Measurements from ENCODE around the gene CADPS. TPM values are rescaled to one million over a fixed set of nuclear protein-coding genes. Genes with fewer than 3 reads are reported as not detected.

The CADPS gene
- total RNA-seq, 1 experiment from 2014 or later: not detected

GRCh38 chr3:62368705-62369475 lies 506.3 kb downstream of the CADPS start:
- Histone ChIP-seq H3K4me3 (ENCODE audit: low read length) (no peak overlapping the region), H3K4me2 (ENCODE audit: low read length) (no peak overlapping the region), H3K4me1 (ENCODE audit: insufficient read depth, low read length) (no peaks in the 10 kb centered on the region), H3K27ac (ENCODE audit: low read length) (no peak overlapping the region), H3K9ac (ENCODE audit: low read length) (no peak overlapping the region), H2AFZ (ENCODE audit: low read length) (no peak overlapping the region), H4K20me1 (ENCODE audit: low read length) (no peaks in the 10 kb centered on the region), H3K9me2 (replicated peaks; ENCODE audit: low read length) (no peaks in the 10 kb centered on the region), H3K27me3 (ENCODE audit: low read length) (peaks cover 4% of the 10 kb centered on the region), H3K79me2 (ENCODE audit: low read length) (no peaks in the 10 kb centered on the region), H3K9me3 (ENCODE audit: low read length) (no peaks in the 10 kb centered on the region), H3F3A (ENCODE audit: low read length, unreplicated experiment) (no peaks in the 10 kb centered on the region), H3K36me3 (ENCODE audit: low read depth, low read length) (no peaks in the 10 kb centered on the region)
- intact Hi-C loops (cut with micrococcal nuclease): no loop called here
- DNase-seq (no peak), ATAC-seq (no peak)
- TF ChIP-seq EZH2 (IDR thresholded peaks at IDR 0.05; ENCODE audit: low read length, unreplicated experiment) (no peak), EZH2phosphoT487 (IDR thresholded peaks at IDR 0.05; ENCODE audit: borderline replicate concordance, low read length) (no peak), CTCF (conservative IDR thresholded peaks at IDR 0.05; ENCODE audit: low read depth, low read length) (no peak)
- BruUV-seq (replicated peaks): no TSS peak
- ChIA-PET CTCF (no interaction called here), POLR2A (ENCODE audit: unreplicated experiment) (no interaction called here)

DNA sequence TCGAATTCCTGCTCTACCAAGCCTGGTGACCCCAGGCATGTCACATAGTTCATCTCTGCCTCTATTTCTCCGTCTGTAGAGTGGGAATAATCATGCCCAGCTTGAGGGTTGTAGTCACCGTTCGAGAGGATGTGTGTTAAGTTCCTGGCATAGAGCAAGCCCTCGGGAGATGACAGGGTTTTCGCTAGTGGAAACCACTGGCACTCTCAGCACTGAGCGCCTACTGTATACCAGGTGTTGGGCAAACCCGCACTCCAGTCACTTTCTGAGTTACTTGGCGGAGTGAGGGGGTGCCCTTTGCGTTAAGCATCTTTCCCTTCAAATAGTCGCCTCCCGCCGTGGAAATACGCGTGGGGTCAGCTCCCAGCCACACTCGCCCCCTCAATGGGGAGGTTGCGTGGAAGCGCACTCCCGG lies 506.9 kb downstream of the CADPS start:
- ATAC-seq (no peak), DNase-seq (no peak)
- no peaks in the 10 kb centered on the region for H3K9me3 ChIP-seq (ENCODE audit: low read length)
- H3K27me3 ChIP-seq (ENCODE audit: low read length): no peaks in the 10 kb centered on the region; the same call in 1 of the 2 replicates
- H3K4me3 ChIP-seq (ENCODE audit: low read length): no peak overlapping the region
- POLR2A ChIA-PET (ENCODE audit: unreplicated experiment): no interaction called here
- no TSS peak for BruUV-seq (replicated peaks)
- no peak for TF ChIP-seq EZH2 (IDR thresholded peaks at IDR 0.05; ENCODE audit: low read length, unreplicated experiment)
- TF ChIP-seq EZH2phosphoT487 (IDR thresholded peaks at IDR 0.05; ENCODE audit: borderline replicate concordance, low read length): no peak
- no peak for TF ChIP-seq CTCF (conservative IDR thresholded peaks at IDR 0.05; ENCODE audit: low read depth, low read length)
- intact Hi-C loops (cut with micrococcal nuclease): no loop called here
- no peak overlapping the region for H3K4me2 ChIP-seq (ENCODE audit: low read length)
- H3K79me2 ChIP-seq (ENCODE audit: low read length): no peaks in the 10 kb centered on the region
- no peaks in the 10 kb centered on the region for H3K9me2 ChIP-seq (replicated peaks; ENCODE audit: low read length)
- no peak overlapping the region for H3K9ac ChIP-seq (ENCODE audit: low read length)
- no peaks in the 10 kb centered on the region for H3F3A ChIP-seq (ENCODE audit: low read length, unreplicated experiment)
- H2AFZ ChIP-seq (ENCODE audit: low read length): no peak overlapping the region
- H3K4me1 ChIP-seq (ENCODE audit: insufficient read depth, low read length): no peaks in the 10 kb centered on the region
- CTCF ChIA-PET: no interaction called here
- no peaks in the 10 kb centered on the region for H3K36me3 ChIP-seq (ENCODE audit: low read depth, low read length)
- no peak overlapping the region for H3K27ac ChIP-seq (ENCODE audit: low read length)
- H4K20me1 ChIP-seq (ENCODE audit: low read length): no peaks in the 10 kb centered on the region

DNA sequence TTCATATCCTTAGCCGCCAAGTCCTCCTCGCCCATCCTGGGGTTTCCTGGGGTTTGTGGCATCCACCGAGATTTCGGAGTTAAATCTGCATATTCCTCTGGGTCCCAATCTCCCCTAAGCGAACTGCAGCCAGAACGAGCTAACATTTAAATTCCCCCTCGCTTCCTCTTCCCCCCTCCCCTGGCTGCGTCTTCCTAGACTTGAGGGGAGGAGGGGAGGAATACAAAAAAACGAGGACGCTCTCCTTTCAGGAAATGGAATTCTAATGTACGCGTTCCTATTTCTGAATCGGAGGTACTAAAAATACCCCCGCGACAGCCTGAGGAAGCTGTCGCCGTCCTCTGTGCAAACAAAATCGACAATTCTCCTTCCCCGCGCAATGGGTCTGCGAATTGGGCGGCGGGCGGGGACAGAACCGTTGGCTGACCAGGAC lies 507.4 kb downstream of the CADPS start:
- H3K4me1 ChIP-seq (ENCODE audit: insufficient read depth, low read length): no peaks in the 10 kb centered on the region
- H3F3A ChIP-seq (ENCODE audit: low read length, unreplicated experiment): no peaks in the 10 kb centered on the region
- intact Hi-C loops (cut with micrococcal nuclease): no loop called here
- CTCF ChIA-PET: no interaction called here
- TF ChIP-seq EZH2 (IDR thresholded peaks at IDR 0.05; ENCODE audit: low read length, unreplicated experiment): no peak
- no peak for TF ChIP-seq CTCF (conservative IDR thresholded peaks at IDR 0.05; ENCODE audit: low read depth, low read length)
- no peak for TF ChIP-seq EZH2phosphoT487 (IDR thresholded peaks at IDR 0.05; ENCODE audit: borderline replicate concordance, low read length)
- no peaks in the 10 kb centered on the region for H3K9me2 ChIP-seq (replicated peaks; ENCODE audit: low read length)
- H2AFZ ChIP-seq (ENCODE audit: low read length): no peak overlapping the region
- H3K9me3 ChIP-seq (ENCODE audit: low read length): no peaks in the 10 kb centered on the region
- H3K27me3 ChIP-seq (ENCODE audit: low read length): no peaks in the 10 kb centered on the region; the same call in 1 of the 2 replicates
- no TSS peak for BruUV-seq (replicated peaks)
- no peak for DNase-seq
- no peak overlapping the region for H3K27ac ChIP-seq (ENCODE audit: low read length)
- no peaks in the 10 kb centered on the region for H4K20me1 ChIP-seq (ENCODE audit: low read length)
- H3K36me3 ChIP-seq (ENCODE audit: low read depth, low read length): no peaks in the 10 kb centered on the region
- H3K4me3 ChIP-seq (ENCODE audit: low read length): no peak overlapping the region
- POLR2A ChIA-PET (ENCODE audit: unreplicated experiment): no interaction called here
- H3K79me2 ChIP-seq (ENCODE audit: low read length): no peaks in the 10 kb centered on the region
- no peak overlapping the region for H3K9ac ChIP-seq (ENCODE audit: low read length)
- no peak for ATAC-seq
- H3K4me2 ChIP-seq (ENCODE audit: low read length): no peak overlapping the region
